HG02588 (cell line): ENCODE data around the gene XAB2.

Experiments used
- ATAC-seq: cut with Tn5 transposase; IDR thresholded peaks from one replicate; pipeline ENCODE4 v1.9.1; 2021; ENCODE audit warnings: mild to moderate bottlenecking, moderate library complexity; ENCODE audit not compliant: unreplicated experiment

XAB2 gene

GRCh38 chr19:7635670-7636069 is 6.3 kb upstream of the XAB2 start:
- no peak for ATAC-seq

GRCh38 chr19:7633698-7634097 is 4.4 kb upstream of the XAB2 start, which contains the start of gene PCP2:
TSS of gene PCP2 (minus strand) at chr19:7633719. CDS start at chr19:7633457, 262 bp downstream.
- no peak for ATAC-seq

- no peak for ATAC-seq
Observed at GRCh38 chr19:7632340-7633203, 3.2 kb upstream of the XAB2 start.

- ATAC-seq: no peak
Observed at GRCh38 chr19:7631577-7631976, 2.2 kb upstream of the XAB2 start.

- no peak for ATAC-seq
Observed at GRCh38 chr19:7628589-7629311, 595 bp downstream of the XAB2 start.

GRCh38 chr19:7627166-7627565 is 2.2 kb downstream of the XAB2 start:
- no peak for ATAC-seq

- no peak for ATAC-seq
Observed at GRCh38 chr19:7625763-7626372, 3.5 kb downstream of the XAB2 start.

GRCh38 chr19:7624810-7625209 is 4.5 kb downstream of the XAB2 start:
- ATAC-seq: no peak

- no peak for ATAC-seq
Observed at GRCh38 chr19:7623725-7624603, 5.4 kb downstream of the XAB2 start.

- no peak for ATAC-seq
Observed at GRCh38 chr19:7622933-7623685, 6.2 kb downstream of the XAB2 start.

GRCh38 chr19:7620442-7621412 is 8.6 kb downstream of the XAB2 start:
- no peak for ATAC-seq

GRCh38 chr19:7619671-7620441 is 9.5 kb downstream of the XAB2 start:
- no peak for ATAC-seq

- ATAC-seq: no peak
Observed at GRCh38 chr19:7618771-7619510, 10.4 kb downstream of the XAB2 start.

GRCh38 chr19:7618348-7618747 is 11.0 kb downstream of the XAB2 start:
- ATAC-seq: no peak

- ATAC-seq: no peak
Observed at GRCh38 chr19:7617735-7618134, 11.6 kb downstream of the XAB2 start.

GRCh38 chr19:7617172-7617571 is 12.2 kb downstream of the XAB2 start:
- ATAC-seq: no peak
